ENCODE measurements around the gene MKX. TPM values are rescaled to one million over a fixed set of nuclear protein-coding genes. Genes with fewer than 3 reads are reported as not detected.
"Not testable (repeated sequence)": the region's sequence is repeated elsewhere in the genome, so short reads cannot be mapped to it uniquely, and the experiment has no call there.

The MKX gene
- total RNA-seq, 1 donor from 2014 or later: 5.2 TPM

GRCh38 chr10:27692663-27693062, 53.0 kb downstream of the MKX start:
- DNase-seq (ENCODE audit: low spot score): no peak

GRCh38 chr10:27688991-27689390, 56.6 kb downstream of the MKX start:
- DNase-seq (ENCODE audit: low spot score): no peak

- no peak for DNase-seq (ENCODE audit: low spot score)
Measured at GRCh38 chr10:27688276-27688675, 57.3 kb downstream of the MKX start.

GRCh38 chr10:27687743-27688142, 57.9 kb downstream of the MKX start:
- no peak for DNase-seq (ENCODE audit: low spot score)

GRCh38 chr10:27687326-27687725, 58.3 kb downstream of the MKX start:
- no peak for DNase-seq (ENCODE audit: low spot score)

- DNase-seq (ENCODE audit: low spot score): no peak
Measured at GRCh38 chr10:27685681-27686080, 59.9 kb downstream of the MKX start.

- DNase-seq (ENCODE audit: low spot score): no peak
Measured at GRCh38 chr10:27683226-27683625, 62.4 kb downstream of the MKX start.

- not testable (repeated sequence) for DNase-seq (ENCODE audit: low spot score)
Measured at GRCh38 chr10:27681795-27682194, 63.8 kb downstream of the MKX start.

- DNase-seq (ENCODE audit: low spot score): no peak
Measured at GRCh38 chr10:27680691-27681605, 64.7 kb downstream of the MKX start.

- DNase-seq (ENCODE audit: low spot score): no peak
Measured at GRCh38 chr10:27680006-27680557, 65.5 kb downstream of the MKX start.

- no peak for DNase-seq (ENCODE audit: low spot score)
Measured at GRCh38 chr10:27679369-27679912, 66.2 kb downstream of the MKX start.

- no peak for DNase-seq (ENCODE audit: low spot score)
Measured at GRCh38 chr10:27678166-27678565, 67.5 kb downstream of the MKX start.

- no peak for DNase-seq (ENCODE audit: low spot score)
Measured at GRCh38 chr10:27673065-27673464, 72.6 kb downstream of the MKX start.

- DNase-seq (ENCODE audit: low spot score): no peak
Measured at GRCh38 chr10:27671821-27672220, 73.8 kb downstream of the MKX start.

- no peak for DNase-seq (ENCODE audit: low spot score)
Measured at GRCh38 chr10:27664461-27664860, 81.2 kb downstream of the MKX start.

- no peak for DNase-seq (ENCODE audit: low spot score)
Measured at GRCh38 chr10:27663621-27664020, 82.0 kb downstream of the MKX start.

- DNase-seq (ENCODE audit: low spot score): no peak
Measured at GRCh38 chr10:27661514-27662286, 83.9 kb downstream of the MKX start.

- DNase-seq (ENCODE audit: low spot score): no peak
Measured at GRCh38 chr10:27660711-27661110, 84.9 kb downstream of the MKX start.

GRCh38 chr10:27660268-27660667, 85.4 kb downstream of the MKX start:
- DNase-seq (ENCODE audit: low spot score): no peak

- DNase-seq (ENCODE audit: low spot score): no peak
Measured at GRCh38 chr10:27659786-27660185, 85.8 kb downstream of the MKX start.

- no peak for DNase-seq (ENCODE audit: low spot score)
Measured at GRCh38 chr10:27658788-27659187, 86.8 kb downstream of the MKX start.

- no peak for DNase-seq (ENCODE audit: low spot score)
Measured at GRCh38 chr10:27655296-27655695, 90.3 kb downstream of the MKX start.

Measured in mucosa of gallbladder (tissue), 1 donor.